ENCODE measurements around the gene RAD18. TPM values are rescaled to one million over a fixed set of nuclear protein-coding genes. Genes with fewer than 3 reads are reported as not detected.

RAD18 gene
- total RNA-seq, 1 experiment from 2014 or later, result 25.8 TPM

- H3K27me3 Mint-ChIP-seq (ENCODE audit: unreplicated experiment), result no peaks in the 10 kb centered on the region
- H3K27ac Mint-ChIP-seq (ENCODE audit: unreplicated experiment), result no peak overlapping the region
- CTCF ChIA-PET, result interaction anchor here (1.0 kb wide), 1 partner anchor 45 kb away, joined by 3 read pairs; no protein-coding TSS in a partner anchor
- no TSS peak for BruUV-seq (replicated peaks)
- no peak overlapping the region for H3K4me3 Mint-ChIP-seq (ENCODE audit: low read depth, unreplicated experiment)
- no peak for TF ChIP-seq CTCF (IDR thresholded peaks at IDR 0.05; ENCODE audit: unreplicated experiment)
- H3K4me1 Mint-ChIP-seq (ENCODE audit: low read depth, unreplicated experiment), result peaks cover 31% of the 10 kb centered on the region
- peaks cover 20% of the 10 kb centered on the region for H3K36me3 Mint-ChIP-seq (ENCODE audit: insufficient read depth, unreplicated experiment)
- intact Hi-C loops (cut with micrococcal nuclease; ENCODE audit: unreplicated experiment), result no loop called here
- H3K9me3 Mint-ChIP-seq (ENCODE audit: low read depth, unreplicated experiment), result no peaks in the 10 kb centered on the region
- DNase-seq, result no peak
Observed at GRCh38 chr3:8966820-8967348, 3.6 kb upstream of the RAD18 start.

GRCh38 chr3:8966150-8966819, 3.0 kb upstream of the RAD18 start:
- intact Hi-C loops (cut with micrococcal nuclease; ENCODE audit: unreplicated experiment), result no loop called here
- H3K4me1 Mint-ChIP-seq (ENCODE audit: low read depth, unreplicated experiment), result peaks cover 37% of the 10 kb centered on the region
- CTCF ChIA-PET, result interaction anchor here (1.0 to 1.5 kb wide), 2 partner anchors 9 to 46 kb away, joined by 3 to 4 read pairs; no protein-coding TSS in a partner anchor
- TF ChIP-seq CTCF (IDR thresholded peaks at IDR 0.05; ENCODE audit: unreplicated experiment), result no peak
- peaks cover 20% of the 10 kb centered on the region for H3K36me3 Mint-ChIP-seq (ENCODE audit: insufficient read depth, unreplicated experiment)
- no TSS peak for BruUV-seq (replicated peaks)
- no peak overlapping the region for H3K4me3 Mint-ChIP-seq (ENCODE audit: low read depth, unreplicated experiment)
- DNase-seq, result no peak
- no peaks in the 10 kb centered on the region for H3K9me3 Mint-ChIP-seq (ENCODE audit: low read depth, unreplicated experiment)
- H3K27me3 Mint-ChIP-seq (ENCODE audit: unreplicated experiment), result no peaks in the 10 kb centered on the region
- H3K27ac Mint-ChIP-seq (ENCODE audit: unreplicated experiment), result peak overlapping the region; percentile 55

- no peaks in the 10 kb centered on the region for H3K27me3 Mint-ChIP-seq (ENCODE audit: unreplicated experiment)
- TF ChIP-seq CTCF (IDR thresholded peaks at IDR 0.05; ENCODE audit: unreplicated experiment), result no peak
- CTCF ChIA-PET, result interaction anchor here (0.6 to 1.5 kb wide), 3 partner anchors 11 to 338 kb away, joined by 3 to 5 read pairs (median 4); no protein-coding TSS in a partner anchor
- no peaks in the 10 kb centered on the region for H3K9me3 Mint-ChIP-seq (ENCODE audit: low read depth, unreplicated experiment)
- no TSS peak for BruUV-seq (replicated peaks)
- intact Hi-C loops (cut with micrococcal nuclease; ENCODE audit: unreplicated experiment), result no loop called here
- peak; percentile 45 for DNase-seq
- H3K27ac Mint-ChIP-seq (ENCODE audit: unreplicated experiment), result peak overlapping the region; percentile 55
- peak overlapping the region; percentile 97 for H3K4me3 Mint-ChIP-seq (ENCODE audit: low read depth, unreplicated experiment)
- H3K4me1 Mint-ChIP-seq (ENCODE audit: low read depth, unreplicated experiment), result peaks cover 40% of the 10 kb centered on the region
- H3K36me3 Mint-ChIP-seq (ENCODE audit: insufficient read depth, unreplicated experiment), result peaks cover 22% of the 10 kb centered on the region
Observed at GRCh38 chr3:8964436-8965370, 1.4 kb upstream of the RAD18 start.

- CTCF ChIA-PET, result no interaction called here
- H3K4me3 Mint-ChIP-seq (ENCODE audit: low read depth, unreplicated experiment), result peak overlapping the region; percentile 97
- no peaks in the 10 kb centered on the region for H3K9me3 Mint-ChIP-seq (ENCODE audit: low read depth, unreplicated experiment)
- peaks cover 25% of the 10 kb centered on the region for H3K36me3 Mint-ChIP-seq (ENCODE audit: insufficient read depth, unreplicated experiment)
- H3K27me3 Mint-ChIP-seq (ENCODE audit: unreplicated experiment), result no peaks in the 10 kb centered on the region
- intact Hi-C loops (cut with micrococcal nuclease; ENCODE audit: unreplicated experiment), result no loop called here
- H3K4me1 Mint-ChIP-seq (ENCODE audit: low read depth, unreplicated experiment), result peaks cover 40% of the 10 kb centered on the region
- H3K27ac Mint-ChIP-seq (ENCODE audit: unreplicated experiment), result peak overlapping the region; percentile 90
- no TSS peak for BruUV-seq (replicated peaks)
- no peak for DNase-seq
- no peak for TF ChIP-seq CTCF (IDR thresholded peaks at IDR 0.05; ENCODE audit: unreplicated experiment)
Observed at GRCh38 chr3:8962226-8962861, 928 bp downstream of the RAD18 start.
